ENCODE data around the gene MRPL43. TPM values are rescaled to one million over a fixed set of nuclear protein-coding genes. Genes with fewer than 3 reads are reported as not detected.

MRPL43 gene
- total and polyA plus RNA-seq, 10 of the 15 experiments (the other 5 are each of a cell fraction or from before 2014, with no cell fraction given) = 16.6 to 108 (median 65.1) TPM

DNA sequence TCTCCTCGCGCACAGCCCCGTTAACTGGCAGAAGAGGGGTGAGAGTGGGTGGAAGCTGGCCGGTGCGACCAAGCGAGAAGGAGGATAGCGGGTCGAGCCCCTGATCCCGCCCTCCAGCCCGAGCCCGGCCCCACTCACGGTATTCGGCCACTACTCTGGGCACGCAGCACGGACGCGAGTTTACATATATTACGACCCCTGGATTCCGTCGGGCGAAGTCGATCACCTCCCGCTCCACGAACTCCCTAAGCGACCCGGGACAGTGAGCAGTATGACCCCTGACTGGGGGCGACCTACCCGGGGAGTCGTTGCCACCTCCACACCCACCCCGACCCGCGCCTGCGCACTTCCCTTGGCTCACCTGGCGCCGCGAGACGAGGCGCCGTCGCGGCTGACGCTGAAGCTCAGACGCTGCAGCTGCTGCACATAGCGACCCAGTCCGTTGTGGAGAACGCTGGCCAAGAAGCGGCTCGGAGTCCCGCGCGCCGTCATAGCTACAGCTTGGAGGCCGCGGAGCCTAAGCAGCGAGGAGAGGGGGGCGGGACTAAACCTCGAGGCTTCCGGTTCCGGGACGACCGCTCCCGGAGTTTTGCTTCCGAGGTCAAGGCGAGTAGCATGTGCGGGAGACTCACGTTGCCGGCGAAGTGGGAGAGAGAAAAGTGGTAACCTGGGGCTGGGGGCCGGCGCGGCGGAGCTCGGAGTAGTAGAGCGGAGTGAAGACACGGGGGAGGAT lies at the start of gene MRPL43, which contains the start of gene TWNK (continued):
- TF ChIP-seq NKRF (conservative IDR thresholded peaks at IDR 0.05) = peak; percentile 97
- no peak for TF ChIP-seq SMC3 (IDR thresholded peaks at IDR 0.05; ENCODE audit: borderline replicate concordance, low read length)
- TF ChIP-seq KLF5 (IDR thresholded peaks at IDR 0.05; ENCODE audit: partially characterized antibody) = peak; percentile 65
- TF ChIP-seq, protein P1, sequence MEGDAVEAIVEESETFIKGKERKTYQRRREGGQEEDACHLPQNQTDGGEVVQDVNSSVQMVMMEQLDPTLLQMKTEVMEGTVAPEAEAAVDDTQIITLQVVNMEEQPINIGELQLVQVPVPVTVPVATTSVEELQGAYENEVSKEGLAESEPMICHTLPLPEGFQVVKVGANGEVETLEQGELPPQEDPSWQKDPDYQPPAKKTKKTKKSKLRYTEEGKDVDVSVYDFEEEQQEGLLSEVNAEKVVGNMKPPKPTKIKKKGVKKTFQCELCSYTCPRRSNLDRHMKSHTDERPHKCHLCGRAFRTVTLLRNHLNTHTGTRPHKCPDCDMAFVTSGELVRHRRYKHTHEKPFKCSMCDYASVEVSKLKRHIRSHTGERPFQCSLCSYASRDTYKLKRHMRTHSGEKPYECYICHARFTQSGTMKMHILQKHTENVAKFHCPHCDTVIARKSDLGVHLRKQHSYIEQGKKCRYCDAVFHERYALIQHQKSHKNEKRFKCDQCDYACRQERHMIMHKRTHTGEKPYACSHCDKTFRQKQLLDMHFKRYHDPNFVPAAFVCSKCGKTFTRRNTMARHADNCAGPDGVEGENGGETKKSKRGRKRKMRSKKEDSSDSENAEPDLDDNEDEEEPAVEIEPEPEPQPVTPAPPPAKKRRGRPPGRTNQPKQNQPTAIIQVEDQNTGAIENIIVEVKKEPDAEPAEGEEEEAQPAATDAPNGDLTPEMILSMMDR (IDR thresholded peaks at IDR 0.05 in 2 of 3, conservative IDR thresholded peaks at IDR 0.05 in 1 of 3; ENCODE audit: control insufficient read depth in 2 of 3, extremely low read depth in 1 of 3, insufficient read depth in 1 of 3, low read depth in 3 of 3, low read length in 3 of 3) = no peak
- peak; percentile 97 for TF ChIP-seq ZNF687 (IDR thresholded peaks at IDR 0.05)
- peak in 1 of 2 experiments; percentile 58; a peak in 1 of 4 replicates for TF ChIP-seq BHLHE40 (IDR thresholded peaks at IDR 0.05; ENCODE audit: borderline replicate concordance in 1 of 2, low read depth in 2 of 2, low read length in 1 of 2)
- peak; percentile 75 for TF ChIP-seq LARP7 (IDR thresholded peaks at IDR 0.05)
- peak; percentile 96 for TF ChIP-seq SIN3A (IDR thresholded peaks at IDR 0.05; ENCODE audit: low read depth, low read length)
- TF ChIP-seq SUZ12 (IDR thresholded peaks at IDR 0.05; ENCODE audit: unreplicated experiment) = no peak
- TF ChIP-seq, protein P2, sequence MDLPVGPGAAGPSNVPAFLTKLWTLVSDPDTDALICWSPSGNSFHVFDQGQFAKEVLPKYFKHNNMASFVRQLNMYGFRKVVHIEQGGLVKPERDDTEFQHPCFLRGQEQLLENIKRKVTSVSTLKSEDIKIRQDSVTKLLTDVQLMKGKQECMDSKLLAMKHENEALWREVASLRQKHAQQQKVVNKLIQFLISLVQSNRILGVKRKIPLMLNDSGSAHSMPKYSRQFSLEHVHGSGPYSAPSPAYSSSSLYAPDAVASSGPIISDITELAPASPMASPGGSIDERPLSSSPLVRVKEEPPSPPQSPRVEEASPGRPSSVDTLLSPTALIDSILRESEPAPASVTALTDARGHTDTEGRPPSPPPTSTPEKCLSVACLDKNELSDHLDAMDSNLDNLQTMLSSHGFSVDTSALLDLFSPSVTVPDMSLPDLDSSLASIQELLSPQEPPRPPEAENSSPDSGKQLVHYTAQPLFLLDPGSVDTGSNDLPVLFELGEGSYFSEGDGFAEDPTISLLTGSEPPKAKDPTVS (IDR thresholded peaks at IDR 0.05; ENCODE audit: low read depth, low read length) = no peak
- no peak for TF ChIP-seq ZZZ3 (IDR thresholded peaks at IDR 0.05; ENCODE audit: control insufficient read depth, insufficient read length, low read depth)
- no peak for TF ChIP-seq NFXL1 (IDR thresholded peaks at IDR 0.05; ENCODE audit: borderline replicate concordance)
- peak; percentile 87 for TF ChIP-seq ELK1 (IDR thresholded peaks at IDR 0.05; ENCODE audit: low read depth, low read length)
- no peak for TF ChIP-seq IKZF2 (IDR thresholded peaks at IDR 0.05)
- TF ChIP-seq SIX5 (IDR thresholded peaks at IDR 0.05; ENCODE audit: low read depth, low read length, severe bottlenecking) = peak; percentile 54
- TF ChIP-seq CREM (IDR thresholded peaks at IDR 0.05; ENCODE audit: low read depth) = peak; percentile 59; the same call in 1 of the 2 replicates
- no peak for TF ChIP-seq TCF12 (IDR thresholded peaks at IDR 0.05; ENCODE audit: low read depth, low read length)
- TF ChIP-seq RBBP5 (conservative IDR thresholded peaks at IDR 0.05) = 0 out of 2 replicates have a peak, but pooled peaks have one; percentile 34
- TF ChIP-seq KDM1A (IDR thresholded peaks at IDR 0.05; ENCODE audit: borderline replicate concordance) = no peak

Data from GM12878 (cell line).